Gastroesophageal sphincter (tissue), 4 donors: ENCODE measurements around the gene PDK1. TPM values are rescaled to one million over a fixed set of nuclear protein-coding genes. Genes with fewer than 3 reads are reported as not detected.
"Not testable (repeated sequence)": the region's sequence is repeated elsewhere in the genome, so short reads cannot be mapped to it uniquely, and the experiment has no call there.

ENCODE experiments used
- ATAC-seq: fragments of 150-250 bp; one replicate; pipeline ENCODE4 v1.9.1; 2016; ENCODE audit warnings: mild to moderate bottlenecking, moderate library complexity
- H3K27ac ChIP-seq, 4 donors: fragments of 200-600 bp; sonication (generic) in 3 of 4; 1 replicate in 3 of 4; 2 replicates in 1 of 4; pipeline ENCODE4 v1.5.1; 2016 to 2019
- H3K27me3 ChIP-seq: fragments of 200-600 bp; sonication (generic); one replicate; pipeline ENCODE4 v1.5.1; 2019
- H3K36me3 ChIP-seq, 2 donors: fragments of 200-600 bp; sonication (generic); one replicate each; pipeline ENCODE4 v1.5.1; 2019; ENCODE audit warnings: control low read depth in 1 of 2
- H3K4me1 ChIP-seq, 3 donors: fragments of 200-600 bp; sonication (generic); 1 replicate in 2 of 3; 2 replicates in 1 of 3; pipeline ENCODE4 v1.5.1; 2016 to 2019; ENCODE audit warnings: control low read depth in 2 of 3
- H3K4me3 ChIP-seq, 2 donors: fragments of 200-600 bp; sonication (generic); one replicate each; pipeline ENCODE4 v1.5.1; 2019; ENCODE audit warnings: mild to moderate bottlenecking in 1 of 2, moderate library complexity in 1 of 2
- H3K9me3 ChIP-seq, 3 donors: fragments of 200-600 bp; sonication (generic); one replicate each; pipeline ENCODE4 v1.5.1; 2017 to 2019; ENCODE audit warnings: control low read depth in 2 of 3
- EP300 ChIP-seq: sonication (generic); formaldehyde crosslinking; IDR thresholded peaks from one replicate; pipeline ENCODE4 v1.6.1; 2017; ENCODE audit warnings: antibody characterized with exemption, mild to moderate bottlenecking
- POLR2A ChIP-seq, 2 donors: fragments of 450-650 bp; IDR thresholded peaks; one replicate each; pipeline ENCODE4 v1.6.1; 2017; ENCODE audit warnings: antibody characterized with exemption in 2 of 2, mild to moderate bottlenecking in 2 of 2, moderate library complexity in 1 of 2
- POLR2AphosphoS5 ChIP-seq: sonication (generic); formaldehyde crosslinking; IDR thresholded peaks from one replicate; pipeline ENCODE4 v1.6.1; 2017; ENCODE audit warnings: antibody characterized with exemption
- WGBS, 2 donors: methylation state at CpG; one replicate each; pipeline ENCODE4 v1.1.5; 2018; ENCODE audit warnings: low coverage in 1 of 2; 5-methylcytosine and 5-hydroxymethylcytosine counted together
- total RNA-seq, 4 donors: library from RNA; depleted of rRNA; stranded (reverse); fragments of >200 nt; gene quantifications; one replicate each; pipeline ENCODE4 v1.1.0, GENCODE V29; 2016
- TF ChIP-seq, protein P1 (sequence below), 4 experiments: fragments of 200-600 bp in 2 of 4; fragments of 450-650 bp in 2 of 4; sonication (generic) in 1 of 4; IDR thresholded peaks; one replicate each; pipeline ENCODE4 v1.5.1; 2017 to 2019; ENCODE audit warnings: antibody characterized with exemption in 4 of 4, mild to moderate bottlenecking in 2 of 4, moderate library complexity in 2 of 4

Gene PDK1
- total RNA-seq, 4 donors from 2014 or later = 9.4 to 19.3 (median 12.1) TPM

DNA sequence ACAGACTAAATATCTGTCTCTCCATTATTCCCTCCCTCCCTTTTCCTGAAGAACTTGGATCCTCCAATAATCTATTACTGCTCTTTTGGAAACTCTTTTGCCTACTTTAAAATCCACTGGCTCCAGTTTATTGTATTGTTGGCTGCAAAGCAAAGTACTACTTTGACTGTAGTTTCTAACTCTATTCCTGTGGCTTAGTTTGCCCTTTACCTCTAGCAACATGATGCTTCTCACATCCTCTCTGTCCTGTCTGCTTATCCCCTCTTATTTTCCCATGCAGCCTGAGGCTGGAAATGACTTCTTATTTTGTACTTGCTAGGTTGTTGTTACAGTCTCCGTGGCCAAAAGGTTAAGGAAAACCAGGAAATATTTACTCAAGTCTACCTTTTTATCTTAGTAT is 26.8 kb downstream of the PDK1 start:
- TF ChIP-seq POLR2A (IDR thresholded peaks at IDR 0.05) (no peak), POLR2AphosphoS5 (no peak), EP300 (no peak)
- TF ChIP-seq, protein P1, sequence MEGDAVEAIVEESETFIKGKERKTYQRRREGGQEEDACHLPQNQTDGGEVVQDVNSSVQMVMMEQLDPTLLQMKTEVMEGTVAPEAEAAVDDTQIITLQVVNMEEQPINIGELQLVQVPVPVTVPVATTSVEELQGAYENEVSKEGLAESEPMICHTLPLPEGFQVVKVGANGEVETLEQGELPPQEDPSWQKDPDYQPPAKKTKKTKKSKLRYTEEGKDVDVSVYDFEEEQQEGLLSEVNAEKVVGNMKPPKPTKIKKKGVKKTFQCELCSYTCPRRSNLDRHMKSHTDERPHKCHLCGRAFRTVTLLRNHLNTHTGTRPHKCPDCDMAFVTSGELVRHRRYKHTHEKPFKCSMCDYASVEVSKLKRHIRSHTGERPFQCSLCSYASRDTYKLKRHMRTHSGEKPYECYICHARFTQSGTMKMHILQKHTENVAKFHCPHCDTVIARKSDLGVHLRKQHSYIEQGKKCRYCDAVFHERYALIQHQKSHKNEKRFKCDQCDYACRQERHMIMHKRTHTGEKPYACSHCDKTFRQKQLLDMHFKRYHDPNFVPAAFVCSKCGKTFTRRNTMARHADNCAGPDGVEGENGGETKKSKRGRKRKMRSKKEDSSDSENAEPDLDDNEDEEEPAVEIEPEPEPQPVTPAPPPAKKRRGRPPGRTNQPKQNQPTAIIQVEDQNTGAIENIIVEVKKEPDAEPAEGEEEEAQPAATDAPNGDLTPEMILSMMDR (IDR thresholded peaks at IDR 0.05) = no peak
- Histone ChIP-seq H3K36me3 (peaks cover 0 to 63% of the 10 kb centered on the region in 2 donors), H3K9me3 (peaks cover 0 to 15% (median 0%) of the 10 kb centered on the region in 3 donors), H3K4me1 (no peaks in the 10 kb centered on the region), H3K27me3 (no peaks in the 10 kb centered on the region), H3K27ac (no peak overlapping the region), H3K4me3 (no peak overlapping the region)
- no peak for ATAC-seq
- WGBS, 2 donors = 54 to 100% methylated on average over 1 of the region's 1 CpG

DNA sequence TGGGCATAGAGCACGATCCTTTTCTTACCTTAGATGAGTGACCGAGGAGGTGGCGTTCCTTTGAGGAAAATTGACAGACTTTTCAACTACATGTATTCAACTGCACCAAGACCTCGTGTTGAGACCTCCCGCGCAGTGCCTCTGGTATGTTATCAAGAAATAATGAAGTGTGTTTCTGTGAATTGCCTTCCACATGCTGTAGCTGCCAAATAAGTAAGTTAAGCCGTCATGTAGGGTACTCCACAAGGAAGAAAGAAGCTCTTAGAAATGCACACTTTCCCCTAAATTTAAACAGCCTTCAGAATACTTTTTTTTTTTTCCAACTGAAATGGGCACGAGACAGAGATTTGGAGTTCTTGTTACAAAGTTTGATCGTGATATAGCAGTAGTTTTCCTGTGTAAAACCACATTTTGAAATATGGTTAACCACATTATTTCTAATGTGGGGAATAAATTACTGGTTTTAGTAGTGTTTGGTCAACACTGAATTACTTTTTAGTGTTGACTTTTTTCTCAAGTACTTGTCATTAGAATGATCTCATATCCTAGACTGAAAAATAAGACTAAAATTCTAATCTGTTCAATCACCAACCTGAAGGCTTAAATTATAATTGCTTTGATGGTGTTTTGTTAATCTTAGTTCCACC is 30.5 kb downstream of the PDK1 start:
- no peak overlapping the region for H3K27ac ChIP-seq
- 90 to 97% methylated on average over 4 to 9 of the region's 9 CpGs for WGBS, 2 donors
- H3K27me3 ChIP-seq = no peaks in the 10 kb centered on the region
- H3K36me3 ChIP-seq = peaks cover 0 to 77% of the 10 kb centered on the region in 2 donors
- no peaks in the 10 kb centered on the region for H3K4me1 ChIP-seq
- TF ChIP-seq POLR2A (IDR thresholded peaks at IDR 0.05) (no peak), POLR2AphosphoS5 (no peak), EP300 (no peak)
- TF ChIP-seq, protein P1 (IDR thresholded peaks at IDR 0.05) = no peak
- H3K9me3 ChIP-seq = no peaks in the 10 kb centered on the region
- H3K4me3 ChIP-seq = no peak overlapping the region
- no peak for ATAC-seq

DNA sequence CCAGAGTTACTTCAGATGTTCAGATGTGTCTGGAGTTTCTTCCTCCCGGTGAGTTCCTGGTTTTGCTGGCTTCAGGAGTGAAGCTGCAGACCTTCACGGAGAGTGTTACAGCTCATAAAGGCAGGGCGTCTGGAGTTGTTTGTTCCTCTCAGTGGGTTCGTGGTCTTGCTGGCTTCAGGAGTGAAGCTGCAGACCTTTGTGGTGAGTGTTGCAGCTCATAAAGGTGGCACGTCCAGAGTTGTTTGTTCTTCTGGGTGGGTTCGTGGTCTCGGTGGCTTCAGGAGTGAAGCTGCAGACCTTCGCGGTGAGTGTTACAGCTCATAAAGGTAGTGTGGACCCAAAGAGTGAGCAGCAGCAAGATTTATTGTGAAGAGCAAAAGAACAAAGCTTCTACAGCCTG is 31.3 kb downstream of the PDK1 start:
- 92% methylated on average over 5 of the region's 9 CpGs; no CpG with 5 or more reads in 1 of the 2 donors for WGBS, 2 donors
- H3K4me1 ChIP-seq, ATAC-seq, H3K9me3 ChIP-seq, H3K4me3 ChIP-seq, H3K27ac ChIP-seq, H3K27me3 ChIP-seq: not testable (repeated sequence)
- peaks cover 0 to 69% of the 10 kb centered on the region in 2 donors for H3K36me3 ChIP-seq

DNA sequence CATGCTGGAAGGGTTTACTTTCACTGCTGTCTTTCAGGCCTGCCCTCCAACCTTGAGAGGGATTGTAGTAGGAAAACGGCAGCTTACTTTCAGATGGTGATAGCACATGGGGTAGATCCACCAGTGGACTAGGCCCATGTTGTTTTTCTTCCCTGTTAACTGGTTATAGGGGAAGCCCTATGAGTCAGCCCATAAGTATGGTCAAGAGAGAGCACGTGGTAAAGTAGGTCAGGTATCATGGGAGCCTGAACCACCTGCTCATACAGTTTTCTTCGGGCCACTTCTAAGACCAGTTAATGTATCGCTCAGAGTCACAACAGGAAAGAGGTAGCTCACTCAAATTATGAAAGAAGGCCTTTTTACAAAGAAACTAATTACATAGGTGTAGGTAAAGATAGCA is 33.0 kb downstream of the PDK1 start:
- Histone ChIP-seq H3K9me3 (no peaks in the 10 kb centered on the region), H3K27ac (no peak overlapping the region), H3K4me1 (peaks cover 0 to 4% (median 0%) of the 10 kb centered on the region in 3 donors), H3K36me3 (peaks cover 0 to 63% of the 10 kb centered on the region in 2 donors), H3K4me3 (no peak overlapping the region), H3K27me3 (no peaks in the 10 kb centered on the region)
- WGBS, 2 donors = 93 to 100% methylated on average over 1 to 3 of the region's 4 CpGs
- TF ChIP-seq POLR2A (IDR thresholded peaks at IDR 0.05) = no peak
- no peak for TF ChIP-seq POLR2AphosphoS5
- no peak for TF ChIP-seq EP300
- TF ChIP-seq, protein P1 (IDR thresholded peaks at IDR 0.05) = no peak
- no peak for ATAC-seq

DNA sequence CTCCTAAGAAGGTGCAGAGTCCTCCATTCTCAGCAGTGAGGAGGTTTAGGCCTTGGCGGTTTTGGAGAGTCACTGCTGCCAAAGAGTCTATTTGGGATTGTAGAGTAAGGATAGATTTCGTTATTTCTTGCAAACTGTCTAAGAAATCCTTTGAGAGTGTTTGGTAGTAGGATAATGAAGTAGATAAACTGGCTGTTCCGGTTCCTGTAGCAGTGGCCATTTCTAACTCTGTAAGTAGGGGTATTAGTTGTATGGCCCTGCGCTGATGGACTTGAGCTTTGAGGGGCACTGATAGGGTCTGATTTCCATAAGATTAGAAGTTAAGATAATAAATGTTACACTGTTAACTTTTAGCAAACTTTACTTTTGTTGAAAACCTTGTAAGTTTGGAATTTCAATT is 35.5 kb downstream of the PDK1 start:
- not testable (repeated sequence) for H3K4me1 ChIP-seq, H3K4me3 ChIP-seq, H3K9me3 ChIP-seq, ATAC-seq, H3K27ac ChIP-seq, H3K27me3 ChIP-seq
- 93 to 95% methylated on average over 4 of the region's 4 CpGs for WGBS, 2 donors
- peaks cover 0 to 67% of the 10 kb centered on the region in 2 donors for H3K36me3 ChIP-seq

DNA sequence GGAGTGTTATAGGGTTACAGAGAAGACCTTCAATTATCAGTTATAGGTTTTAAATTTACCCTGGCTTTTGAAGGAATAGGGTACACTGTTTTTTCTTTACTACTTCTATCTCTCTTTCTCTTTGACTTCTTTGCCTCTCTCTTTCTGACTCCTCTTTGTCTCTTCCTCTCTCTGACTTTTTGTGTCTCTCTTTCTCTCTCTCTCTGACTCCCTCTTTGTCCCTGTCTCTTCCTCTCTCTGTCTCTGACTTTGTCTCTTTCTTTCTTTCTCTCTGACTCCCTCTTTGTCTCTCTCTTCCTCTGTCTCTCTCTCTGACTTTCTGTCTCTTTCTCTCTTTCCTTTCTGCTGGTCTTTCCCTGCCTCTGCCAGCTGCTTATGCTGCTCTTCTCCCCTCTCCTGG is 36.3 kb downstream of the PDK1 start:
- H3K36me3 ChIP-seq = peaks cover 0 to 67% of the 10 kb centered on the region in 2 donors
- not testable (repeated sequence) for H3K4me1 ChIP-seq, ATAC-seq, H3K9me3 ChIP-seq, H3K27ac ChIP-seq, H3K27me3 ChIP-seq, H3K4me3 ChIP-seq
